Keratinocyte (primary cell): ENCODE data around the gene CTF1. TPM values are rescaled to one million over a fixed set of nuclear protein-coding genes. Genes with fewer than 3 reads are reported as not detected.

Experiments
- DNase-seq: peaks from one replicate; pipeline ENCODE4 v3.0.0-alpha.2; 2011; ENCODE audit warnings: low read depth, missing footprints, low spot score
- FAIRE-seq: peaks from 2 replicates; lab custom pipeline; 2011; peaks lifted over from hg19 to GRCh38; lab: Jason Lieb, UNC
- H2AFZ ChIP-seq: 2 replicates; pipeline ENCODE4 v1.6.0; 2012; ENCODE audit warnings: low read length, control low read depth, inconsistent platforms; ENCODE audit not compliant: control insufficient read depth
- H3K27ac ChIP-seq: 2 replicates; pipeline ENCODE4 v1.5.1; 2011; ENCODE audit warnings: low read length; ENCODE audit not compliant: control insufficient read depth, insufficient read depth
- H3K27me3 ChIP-seq: 3 replicates; pipeline ENCODE4 v1.6.0; 2011; ENCODE audit warnings: low read length; ENCODE audit not compliant: control insufficient read depth, insufficient read depth; ENCODE audit errors: extremely low read depth
- H3K36me3 ChIP-seq, 2 experiments: 2 replicates in 1 of 2; 3 replicates in 1 of 2; pipeline ENCODE4 v1.5.1; 2011; ENCODE audit warnings: low read length in 2 of 2, mild to moderate bottlenecking in 1 of 2; ENCODE audit not compliant: control insufficient read depth in 2 of 2, insufficient read depth in 2 of 2; ENCODE audit errors: extremely low read depth in 1 of 2
- H3K4me1 ChIP-seq: 3 replicates; pipeline ENCODE4 v1.5.1; 2011; ENCODE audit warnings: low read length; ENCODE audit not compliant: control insufficient read depth, insufficient read depth; ENCODE audit errors: extremely low read depth
- H3K4me2 ChIP-seq: 3 replicates; pipeline ENCODE4 v1.6.0; 2011; ENCODE audit warnings: low read depth, low read length; ENCODE audit not compliant: control insufficient read depth, insufficient read depth; ENCODE audit errors: extremely low read depth
- H3K4me3 ChIP-seq, 3 experiments: fragments of 200-600 bp in 1 of 3; sonication (generic) in 1 of 3; 2 replicates in 2 of 3; 3 replicates in 1 of 3; pipeline ENCODE4 v1.5.1; 2011 to 2016; ENCODE audit warnings: low read length in 3 of 3, mild to moderate bottlenecking in 3 of 3, control low read depth in 2 of 3, inconsistent platforms in 1 of 3, low read depth in 1 of 3, mixed read lengths in 1 of 3, mixed run types in 1 of 3, moderate library complexity in 1 of 3; ENCODE audit not compliant: control insufficient read depth in 2 of 3, insufficient read depth in 2 of 3; ENCODE audit errors: extremely low read depth in 1 of 3
- H3K79me2 ChIP-seq: 2 replicates; pipeline ENCODE4 v1.6.0; 2012; ENCODE audit warnings: low read length; ENCODE audit not compliant: control insufficient read depth, insufficient read depth
- H3K9ac ChIP-seq: 3 replicates; pipeline ENCODE4 v1.6.0; 2011; ENCODE audit warnings: low read length; ENCODE audit not compliant: control insufficient read depth, insufficient read depth; ENCODE audit errors: extremely low read depth
- H3K9me1 ChIP-seq: 3 replicates; pipeline ENCODE4 v1.6.0; 2011; ENCODE audit warnings: low read length; ENCODE audit not compliant: control insufficient read depth, insufficient read depth; ENCODE audit errors: extremely low read depth
- H3K9me3 ChIP-seq: 2 replicates; pipeline ENCODE4 v1.5.1; 2012; ENCODE audit warnings: low read depth, low read length; ENCODE audit not compliant: control insufficient read depth
- H4K20me1 ChIP-seq: 3 replicates; pipeline ENCODE4 v1.6.0; 2011; ENCODE audit warnings: low read length; ENCODE audit not compliant: control insufficient read depth, insufficient read depth; ENCODE audit errors: extremely low read depth
- EZH2 ChIP-seq: IDR thresholded peaks from one replicate; pipeline ENCODE4 v1.6.1; 2012; ENCODE audit warnings: inconsistent platforms, mild to moderate bottlenecking, low read length, moderate library complexity
- dilution Hi-C: fragments of 300-500 bp; cut with MboI; formaldehyde crosslinking; loops from one replicate; pipeline ENCODE4 v1.7.0; 2020; ENCODE audit warnings: low sequenced_read_pairs; ENCODE audit not compliant: extremely low pct_ligation_motif_present
- polyA plus RNA-seq, 5 experiments: library from polyadenylated mRNA; depleted of rRNA in 3 of 5; stranded (reverse) in 3 of 5; stranded (forward) in 1 of 5; unstranded in 1 of 5; fragments of >200 nt; gene quantifications; 1 replicate in 1 of 5; 2 replicates in 3 of 5; 3 replicates in 1 of 5; pipeline versions ENCODE4 v1.2.1 to v1.2.3, GENCODE V29; 2011 to 2012; ENCODE audit warnings: missing spikeins in 2 of 5, low read depth in 1 of 5, low replicate concordance in 1 of 5
- TF ChIP-seq, protein P1 (sequence below), 3 experiments: IDR thresholded peaks in 1 of 3; conservative IDR thresholded peaks in 1 of 3; optimal IDR thresholded peaks in 1 of 3; 2 replicates in 2 of 3; 3 replicates in 1 of 3; pipeline versions ENCODE3 to v1.5.1; 2011; ENCODE audit warnings: low read length in 3 of 3, mild to moderate bottlenecking in 3 of 3, moderate library complexity in 2 of 3, control low read depth in 1 of 3, inconsistent platforms in 1 of 3; ENCODE audit not compliant: insufficient read depth in 2 of 3; ENCODE audit errors: extremely low read depth in 1 of 3

Gene CTF1
- polyA plus RNA-seq, 1 donor (not counting 4 experiments of a cell fraction or from before 2014, with no cell fraction given): 2.1 TPM

DNA sequence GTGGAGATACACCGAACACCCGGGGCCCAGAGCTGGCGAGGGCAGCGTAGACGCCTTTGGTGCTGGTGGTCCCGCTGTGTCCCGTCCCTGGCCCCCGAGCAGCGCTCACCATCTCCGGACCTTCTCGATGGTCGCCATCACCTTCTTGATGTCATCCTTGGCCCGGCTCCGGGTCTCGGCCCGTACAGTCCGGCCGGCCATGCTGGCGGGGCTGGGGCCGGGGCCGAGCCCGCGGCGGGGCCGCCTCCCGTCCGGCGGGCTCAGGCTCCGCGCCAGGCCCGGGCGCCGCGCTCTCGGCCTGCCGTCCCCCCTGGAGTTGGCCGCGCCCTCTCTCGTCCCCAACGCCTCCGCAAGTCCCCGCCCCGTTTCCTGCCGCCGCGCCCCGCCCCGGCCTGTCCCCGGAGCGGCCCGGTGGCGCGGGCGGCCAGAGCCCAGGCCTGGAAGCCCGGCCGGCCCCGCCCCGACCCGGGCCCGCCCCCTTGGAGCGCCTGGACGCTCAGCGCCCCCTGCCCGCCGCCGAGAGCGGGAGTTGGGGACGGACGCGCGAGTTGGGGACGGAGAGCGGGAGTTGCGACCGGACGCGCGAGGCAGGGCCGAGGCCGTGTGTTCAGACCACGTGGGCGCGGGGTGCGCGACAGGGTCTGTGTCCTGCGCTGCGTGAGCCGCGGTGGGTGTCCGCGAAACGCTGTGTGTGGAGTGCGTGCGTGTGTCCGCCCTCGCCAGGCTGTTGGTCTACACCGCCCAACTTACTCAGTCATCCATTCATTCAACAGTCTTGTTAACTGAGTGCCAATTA is 2.5 kb upstream of the CTF1 start, which contains the start of gene BCL7C:
TSS of gene BCL7C (minus strand) at position 334 of the 796 bp plus-strand sequence. CDS start at position 201, 133 bp downstream.
- H4K20me1 ChIP-seq: no peaks in the 10 kb centered on the region
- H3K9ac ChIP-seq: peak within 1 kb of the TSS; percentile 84
- dilution Hi-C loops: loop anchor here (25.0 kb wide), 1 partner anchor 107 kb away; the partner anchor contains the start of gene ZNF629
- peaks cover 2% of the 10 kb centered on the region for H3K9me1 ChIP-seq
- peaks cover 10% of the 10 kb centered on the region for H3K79me2 ChIP-seq
- H3K27ac ChIP-seq: peak within 1 kb of the TSS; percentile 93
- H3K36me3 ChIP-seq: peaks cover 6 to 8% of the 10 kb centered on the region in 2 experiments
- peaks cover 35% of the 10 kb centered on the region for H3K4me1 ChIP-seq
- no peaks in the 10 kb centered on the region for H3K9me3 ChIP-seq
- no peak for TF ChIP-seq EZH2
- TF ChIP-seq, protein P1, sequence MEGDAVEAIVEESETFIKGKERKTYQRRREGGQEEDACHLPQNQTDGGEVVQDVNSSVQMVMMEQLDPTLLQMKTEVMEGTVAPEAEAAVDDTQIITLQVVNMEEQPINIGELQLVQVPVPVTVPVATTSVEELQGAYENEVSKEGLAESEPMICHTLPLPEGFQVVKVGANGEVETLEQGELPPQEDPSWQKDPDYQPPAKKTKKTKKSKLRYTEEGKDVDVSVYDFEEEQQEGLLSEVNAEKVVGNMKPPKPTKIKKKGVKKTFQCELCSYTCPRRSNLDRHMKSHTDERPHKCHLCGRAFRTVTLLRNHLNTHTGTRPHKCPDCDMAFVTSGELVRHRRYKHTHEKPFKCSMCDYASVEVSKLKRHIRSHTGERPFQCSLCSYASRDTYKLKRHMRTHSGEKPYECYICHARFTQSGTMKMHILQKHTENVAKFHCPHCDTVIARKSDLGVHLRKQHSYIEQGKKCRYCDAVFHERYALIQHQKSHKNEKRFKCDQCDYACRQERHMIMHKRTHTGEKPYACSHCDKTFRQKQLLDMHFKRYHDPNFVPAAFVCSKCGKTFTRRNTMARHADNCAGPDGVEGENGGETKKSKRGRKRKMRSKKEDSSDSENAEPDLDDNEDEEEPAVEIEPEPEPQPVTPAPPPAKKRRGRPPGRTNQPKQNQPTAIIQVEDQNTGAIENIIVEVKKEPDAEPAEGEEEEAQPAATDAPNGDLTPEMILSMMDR (optimal IDR thresholded peaks at IDR 0.05 in 1 of 3, IDR thresholded peaks at IDR 0.05 in 1 of 3, conservative IDR thresholded peaks at IDR 0.05 in 1 of 3; ENCODE audit: extremely low read depth in 1 of 3, insufficient read depth in 2 of 3, low read length in 3 of 3): peak in 2 of 3 experiments; percentile 39 to 69
- H2AFZ ChIP-seq: peak within 1 kb of the TSS; percentile 97
- H3K4me2 ChIP-seq: peak within 1 kb of the TSS; percentile 86
- peak; percentile 42 for DNase-seq
- H3K4me3 ChIP-seq: peak within 1 kb of the TSS; percentile 74 to 85 (median 80)
- no peaks in the 10 kb centered on the region for H3K27me3 ChIP-seq
- FAIRE-seq: no peak

DNA sequence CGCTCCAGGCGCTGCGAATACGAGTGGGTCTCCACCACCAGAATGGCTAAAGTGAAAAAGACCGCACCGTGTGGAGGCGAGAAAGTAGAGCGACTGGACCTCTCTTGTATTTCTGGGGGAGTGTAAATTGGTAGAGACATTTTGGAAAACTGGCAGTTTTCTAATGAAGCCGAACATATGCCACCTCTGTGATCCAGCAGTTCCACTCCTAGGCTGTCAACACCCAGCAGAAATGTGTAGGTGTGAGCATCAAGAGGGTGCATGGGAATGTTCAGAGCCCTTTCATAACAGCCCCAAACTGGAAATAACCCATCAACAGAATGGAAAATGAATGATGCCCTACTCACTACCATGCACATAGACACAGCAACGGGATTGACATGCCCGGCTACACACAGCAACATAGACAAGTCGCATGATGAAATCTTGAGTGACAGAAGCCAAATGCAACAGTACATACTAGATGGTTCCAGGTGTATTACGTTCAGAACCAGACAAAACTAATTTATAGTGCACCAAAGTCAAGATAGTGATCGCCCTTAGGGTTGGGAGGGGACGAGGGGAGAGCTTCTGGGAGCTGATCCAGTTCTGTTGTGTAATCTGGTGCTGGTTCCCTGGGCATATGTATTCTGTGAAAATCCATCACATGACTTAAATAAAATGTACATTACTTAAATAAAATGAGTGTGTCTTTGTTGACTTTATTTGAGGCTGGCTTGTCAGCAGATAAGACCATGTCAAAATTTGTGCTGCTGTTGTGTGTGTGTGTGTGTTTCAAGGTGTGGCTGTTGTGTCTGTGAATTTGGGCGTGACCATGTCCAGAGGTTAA is 1.7 kb upstream of the CTF1 start:
- DNase-seq (no peak), FAIRE-seq (peak; percentile 46)
- Histone ChIP-seq H3K27ac (peak overlapping the region; percentile 93), H3K36me3 (peaks cover 6 to 8% of the 10 kb centered on the region in 2 experiments), H2AFZ (peak overlapping the region; percentile 97), H3K9me1 (peaks cover 2% of the 10 kb centered on the region), H3K4me2 (peak overlapping the region; percentile 86), H3K4me3 (peak overlapping the region; percentile 45 to 85 (median 80)), H3K27me3 (no peaks in the 10 kb centered on the region), H3K79me2 (peaks cover 10% of the 10 kb centered on the region), H3K4me1 (peaks cover 35% of the 10 kb centered on the region), H3K9me3 (no peaks in the 10 kb centered on the region), H3K9ac (peak overlapping the region; percentile 84), H4K20me1 (no peaks in the 10 kb centered on the region)
- dilution Hi-C loops: loop anchor here (25.0 kb wide), 1 partner anchor 107 kb away; the partner anchor contains the start of gene ZNF629
- no peak for TF ChIP-seq EZH2
- TF ChIP-seq, protein P1 (optimal IDR thresholded peaks at IDR 0.05 in 1 of 3, IDR thresholded peaks at IDR 0.05 in 1 of 3, conservative IDR thresholded peaks at IDR 0.05 in 1 of 3; ENCODE audit: extremely low read depth in 1 of 3, insufficient read depth in 2 of 3, low read length in 3 of 3): no peak
